Endothelial cell (in vitro differentiated cells): ENCODE data around the gene PGLYRP2. TPM values are rescaled to one million over a fixed set of nuclear protein-coding genes. Genes with fewer than 3 reads are reported as not detected.

Experiments
- DNase-seq: peaks from one replicate; pipeline ENCODE4 v3.0.0; 2021; ENCODE audit warnings: low spot score
- H3K27ac Mint-ChIP-seq: one replicate; pipeline ENCODE4 v1.8.0; 2021; ENCODE audit warnings: mixed read lengths, inconsistent platforms; ENCODE audit not compliant: unreplicated experiment
- H3K27me3 Mint-ChIP-seq: one replicate; pipeline ENCODE4 v1.8.0; 2021; ENCODE audit warnings: mild to moderate bottlenecking, moderate library complexity, mixed read lengths, inconsistent platforms; ENCODE audit not compliant: unreplicated experiment
- H3K36me3 Mint-ChIP-seq: one replicate; pipeline ENCODE4 v1.8.0; 2021; ENCODE audit warnings: mild to moderate bottlenecking, low read depth, mixed read lengths, inconsistent platforms; ENCODE audit not compliant: unreplicated experiment
- H3K4me1 Mint-ChIP-seq: one replicate; pipeline ENCODE4 v1.8.0; 2021; ENCODE audit warnings: mild to moderate bottlenecking, mixed read lengths, inconsistent platforms; ENCODE audit not compliant: unreplicated experiment
- H3K4me3 Mint-ChIP-seq: one replicate; pipeline ENCODE4 v1.8.0; 2021; ENCODE audit warnings: mild to moderate bottlenecking, mixed read lengths, inconsistent platforms; ENCODE audit not compliant: unreplicated experiment
- H3K9me3 Mint-ChIP-seq: one replicate; pipeline ENCODE4 v1.8.0; 2021; ENCODE audit warnings: mixed read lengths, inconsistent platforms; ENCODE audit not compliant: unreplicated experiment
- total RNA-seq: library from RNA; stranded (reverse); fragmentation: NEBNext Ultra II Directional; extraction: Animal tissue kit (Norgen Biotek cat#: 25700); gene quantifications from one replicate; pipeline ENCODE4 v1.2.1, GENCODE V29; 2021; ENCODE audit not compliant: unreplicated experiment
- TF ChIP-seq, protein P1 (sequence below): fragments of 200-600 bp; sonication (generic); IDR thresholded peaks from one replicate; pipeline ENCODE4 v1.5.0; 2021; ENCODE audit warnings: antibody characterized with exemption; ENCODE audit not compliant: unreplicated experiment

Gene PGLYRP2
- total RNA-seq, 1 donor from 2014 or later = not detected

DNA sequence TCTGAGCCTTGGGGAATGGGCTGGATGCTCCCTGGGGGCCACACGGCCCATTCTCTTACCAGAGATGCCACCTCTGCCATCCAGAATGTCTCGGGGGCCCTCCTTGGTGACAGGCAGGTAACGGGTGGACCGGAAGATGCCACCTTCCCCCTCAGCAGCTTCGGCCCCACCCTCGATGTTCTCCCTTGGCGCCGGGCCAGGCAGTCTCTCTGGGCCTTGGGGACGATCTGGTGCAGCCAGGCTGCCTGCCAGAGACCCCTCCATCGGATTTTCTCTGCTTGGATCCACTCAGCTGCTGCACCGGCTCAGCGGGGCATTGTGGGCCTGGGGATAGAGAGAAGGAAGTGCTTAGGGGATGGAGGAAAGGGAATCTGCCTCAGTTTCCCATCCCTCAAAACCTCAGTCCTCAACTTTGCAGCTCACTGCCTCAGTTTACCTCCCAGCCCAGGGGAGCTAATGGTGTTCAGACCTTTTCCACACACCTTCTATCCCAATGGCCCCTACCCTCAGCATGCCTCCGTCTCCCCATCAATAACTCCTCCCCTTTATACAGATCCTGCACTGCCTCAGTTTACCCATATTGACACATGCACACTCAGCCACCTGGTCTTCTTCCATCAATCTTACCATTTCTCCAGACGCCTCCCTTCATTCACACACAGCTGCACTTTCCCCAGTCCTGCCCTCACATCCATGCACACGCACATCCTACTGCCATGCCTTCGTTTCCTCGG lies 31.1 kb downstream of the PGLYRP2 start:
- Mint-ChIP-seq H3K27me3 (peaks cover 17% of the 10 kb centered on the region), H3K9me3 (no peaks in the 10 kb centered on the region), H3K4me1 (peaks cover 10% of the 10 kb centered on the region), H3K36me3 (peaks cover 18% of the 10 kb centered on the region), H3K4me3 (peak overlapping the region; percentile 73), H3K27ac (no peak overlapping the region)
- no peak for DNase-seq
- TF ChIP-seq, protein P1, sequence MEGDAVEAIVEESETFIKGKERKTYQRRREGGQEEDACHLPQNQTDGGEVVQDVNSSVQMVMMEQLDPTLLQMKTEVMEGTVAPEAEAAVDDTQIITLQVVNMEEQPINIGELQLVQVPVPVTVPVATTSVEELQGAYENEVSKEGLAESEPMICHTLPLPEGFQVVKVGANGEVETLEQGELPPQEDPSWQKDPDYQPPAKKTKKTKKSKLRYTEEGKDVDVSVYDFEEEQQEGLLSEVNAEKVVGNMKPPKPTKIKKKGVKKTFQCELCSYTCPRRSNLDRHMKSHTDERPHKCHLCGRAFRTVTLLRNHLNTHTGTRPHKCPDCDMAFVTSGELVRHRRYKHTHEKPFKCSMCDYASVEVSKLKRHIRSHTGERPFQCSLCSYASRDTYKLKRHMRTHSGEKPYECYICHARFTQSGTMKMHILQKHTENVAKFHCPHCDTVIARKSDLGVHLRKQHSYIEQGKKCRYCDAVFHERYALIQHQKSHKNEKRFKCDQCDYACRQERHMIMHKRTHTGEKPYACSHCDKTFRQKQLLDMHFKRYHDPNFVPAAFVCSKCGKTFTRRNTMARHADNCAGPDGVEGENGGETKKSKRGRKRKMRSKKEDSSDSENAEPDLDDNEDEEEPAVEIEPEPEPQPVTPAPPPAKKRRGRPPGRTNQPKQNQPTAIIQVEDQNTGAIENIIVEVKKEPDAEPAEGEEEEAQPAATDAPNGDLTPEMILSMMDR = no peak

DNA sequence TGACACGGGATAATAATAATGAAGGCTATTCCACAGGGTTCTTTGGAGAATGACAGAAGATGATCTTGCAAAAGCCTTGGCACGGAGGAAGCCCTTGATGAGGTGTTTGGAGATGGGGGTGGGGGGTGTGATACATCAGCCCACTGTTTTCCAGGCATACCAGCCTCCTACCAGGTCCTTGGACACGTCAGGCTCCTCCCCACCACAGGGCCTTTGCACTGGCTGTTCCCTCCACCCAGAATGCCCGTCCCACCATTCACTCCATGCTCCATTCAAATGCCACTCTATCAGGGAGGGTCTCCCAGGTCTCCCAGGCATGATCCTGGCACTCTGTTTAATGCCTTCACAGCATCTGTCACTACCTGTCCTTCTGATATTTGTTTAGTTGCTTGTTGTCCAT lies 32.2 kb downstream of the PGLYRP2 start:
- TF ChIP-seq, protein P1 = no peak
- Mint-ChIP-seq H3K4me1 (peaks cover 10% of the 10 kb centered on the region), H3K36me3 (peaks cover 18% of the 10 kb centered on the region), H3K4me3 (peak overlapping the region; percentile 45), H3K27me3 (peaks cover 17% of the 10 kb centered on the region), H3K9me3 (no peaks in the 10 kb centered on the region), H3K27ac (no peak overlapping the region)
- no peak for DNase-seq

DNA sequence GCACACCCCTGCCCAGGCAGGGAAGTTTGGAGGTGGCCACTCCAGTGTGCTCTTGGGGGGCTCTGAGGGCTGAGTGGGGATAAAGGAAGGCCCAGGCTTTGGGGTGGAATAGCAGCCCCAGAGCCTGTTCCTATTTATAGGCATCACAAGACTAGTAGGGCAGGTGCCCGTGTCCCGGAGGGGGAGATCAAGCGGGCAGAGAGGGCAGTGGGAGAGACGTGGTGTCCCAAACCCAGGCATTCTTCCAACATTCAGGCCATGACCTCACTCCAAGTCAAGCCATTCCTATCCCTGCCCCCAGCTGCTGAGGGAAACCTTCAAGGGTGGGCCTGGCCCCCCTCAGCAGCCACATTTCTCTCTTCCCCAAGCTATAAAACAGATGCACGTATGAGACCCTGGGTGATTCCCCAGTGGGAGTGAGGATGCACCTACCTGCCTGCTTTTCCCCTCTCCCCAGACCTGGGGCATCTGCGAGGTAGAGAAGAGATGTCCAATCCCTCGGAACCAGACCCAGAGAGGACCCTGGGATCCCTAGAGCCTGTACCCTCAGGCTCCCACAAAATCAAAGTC lies 33.4 kb downstream of the PGLYRP2 start:
- no peak for DNase-seq
- TF ChIP-seq, protein P1 = no peak
- no peaks in the 10 kb centered on the region for H3K9me3 Mint-ChIP-seq
- peaks cover 18% of the 10 kb centered on the region for H3K36me3 Mint-ChIP-seq
- peaks cover 17% of the 10 kb centered on the region for H3K27me3 Mint-ChIP-seq
- H3K4me1 Mint-ChIP-seq = peaks cover 10% of the 10 kb centered on the region
- no peak overlapping the region for H3K4me3 Mint-ChIP-seq
- no peak overlapping the region for H3K27ac Mint-ChIP-seq

DNA sequence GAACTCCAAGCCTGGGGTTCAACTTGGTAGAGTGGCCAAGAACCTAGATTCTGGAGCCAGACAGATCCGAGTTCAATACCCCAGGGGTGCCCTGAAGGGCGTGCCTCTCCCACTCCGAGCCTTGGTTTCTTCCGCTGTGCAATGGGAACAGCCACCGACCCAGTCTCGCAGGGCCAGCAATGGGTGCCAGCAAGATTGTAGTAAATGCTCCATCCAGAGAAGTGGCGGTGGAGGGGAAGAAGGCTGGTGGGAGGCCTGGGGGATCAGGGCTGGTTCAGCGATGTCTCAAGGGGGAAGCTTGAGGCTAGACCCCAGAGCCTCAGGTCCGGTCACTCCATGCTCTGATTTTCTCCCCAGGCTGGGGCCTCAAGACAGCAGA lies 34.1 kb downstream of the PGLYRP2 start:
- H3K27me3 Mint-ChIP-seq = peaks cover 13% of the 10 kb centered on the region
- H3K4me1 Mint-ChIP-seq = peaks cover 5% of the 10 kb centered on the region
- no peaks in the 10 kb centered on the region for H3K9me3 Mint-ChIP-seq
- H3K27ac Mint-ChIP-seq = no peak overlapping the region
- H3K4me3 Mint-ChIP-seq = no peak overlapping the region
- no peak for DNase-seq
- TF ChIP-seq, protein P1 = no peak
- H3K36me3 Mint-ChIP-seq = peaks cover 11% of the 10 kb centered on the region
